Liver (tissue), 9 donors: ENCODE results near the gene UHMK1. TPM values are rescaled to one million over a fixed set of nuclear protein-coding genes. Genes with fewer than 3 reads are reported as not detected.
A peak's percentile ranks its signal among the peaks of the same experiment; 100 is the strongest.

Experiments used
- DNase-seq: peaks from one replicate; pipeline ENCODE4 v3.0.0-alpha.2; 2017; ENCODE audit warnings: low spot score
- H3K27ac ChIP-seq, 2 donors: one replicate each; pipeline ENCODE4 v1.7.0; 2013; ENCODE audit warnings: inconsistent platforms in 2 of 2, low read length in 2 of 2, control low read depth in 1 of 2, low read depth in 1 of 2, mild to moderate bottlenecking in 1 of 2
- H3K27me3 ChIP-seq, 4 donors: one replicate each; pipeline versions ENCODE4 v1.6.1 to v1.7.0; 2013; ENCODE audit warnings: low read length in 3 of 4, inconsistent platforms in 1 of 4, mild to moderate bottlenecking in 1 of 4, moderate library complexity in 1 of 4; ENCODE audit not compliant: control insufficient read depth in 4 of 4, insufficient read depth in 4 of 4
- H3K36me3 ChIP-seq, 4 donors: one replicate each; pipeline versions ENCODE4 v1.6.1 to v1.7.0; 2013; ENCODE audit warnings: low read length in 3 of 4, mild to moderate bottlenecking in 3 of 4, low read depth in 1 of 4, moderate library complexity in 1 of 4; ENCODE audit not compliant: control insufficient read depth in 4 of 4, insufficient read depth in 3 of 4
- H3K4me1 ChIP-seq, 4 donors: one replicate each; pipeline versions ENCODE4 v1.6.1 to v1.7.0; 2013; ENCODE audit warnings: low read length in 3 of 4, mild to moderate bottlenecking in 3 of 4, moderate library complexity in 1 of 4; ENCODE audit not compliant: control insufficient read depth in 4 of 4, insufficient read depth in 4 of 4
- H3K4me3 ChIP-seq, 3 donors: one replicate each; pipeline versions ENCODE4 v1.6.1 to v1.7.0; 2013; ENCODE audit warnings: low read length in 3 of 3, control low read depth in 1 of 3, low read depth in 1 of 3, mild to moderate bottlenecking in 1 of 3
- H3K9ac ChIP-seq, 2 donors: one replicate each; pipeline ENCODE4 v1.7.0; 2013; ENCODE audit warnings: low read length in 2 of 2, mild to moderate bottlenecking in 2 of 2, moderate library complexity in 2 of 2, control low read depth in 1 of 2, low read depth in 1 of 2
- H3K9me3 ChIP-seq, 4 donors: one replicate each; pipeline versions ENCODE4 v1.6.1 to v1.7.0; 2013; ENCODE audit warnings: low read length in 3 of 4; ENCODE audit not compliant: control insufficient read depth in 4 of 4
- ATF3 ChIP-seq: IDR thresholded peaks from 2 replicates; pipeline ENCODE4 v1.6.1; 2016; ENCODE audit warnings: antibody characterized with exemption
- EGR1 ChIP-seq, 2 donors: IDR thresholded peaks; 2 replicates each; pipeline ENCODE4 v1.6.1; 2016 to 2018; ENCODE audit warnings: antibody characterized with exemption in 2 of 2, low read depth in 2 of 2
- FOXA1 ChIP-seq: IDR thresholded peaks from 2 replicates; pipeline ENCODE4 v1.6.1; 2016; ENCODE audit warnings: antibody characterized with exemption
- FOXA2 ChIP-seq: IDR thresholded peaks from 2 replicates; pipeline ENCODE4 v1.6.1; 2016; ENCODE audit warnings: antibody characterized with exemption
- GABPA ChIP-seq, 2 donors: IDR thresholded peaks in 1 of 2; conservative IDR thresholded peaks in 1 of 2; 2 replicates each; pipeline ENCODE4 v1.6.1; 2016; ENCODE audit warnings: antibody characterized with exemption in 2 of 2, mild to moderate bottlenecking in 1 of 2, moderate library complexity in 1 of 2
- HNF4A ChIP-seq, 2 donors: conservative IDR thresholded peaks; 2 replicates each; pipeline ENCODE4 v1.6.1; 2016; ENCODE audit warnings: antibody characterized with exemption in 2 of 2, mild to moderate bottlenecking in 2 of 2
- MAX ChIP-seq: IDR thresholded peaks from 2 replicates; pipeline ENCODE4 v1.6.1; 2016; ENCODE audit warnings: antibody characterized with exemption
- NR2F2 ChIP-seq: IDR thresholded peaks from 2 replicates; pipeline ENCODE4 v1.6.1; 2016; ENCODE audit warnings: antibody characterized with exemption
- RAD21 ChIP-seq, 2 donors: IDR thresholded peaks; 2 replicates each; pipeline ENCODE4 v1.6.1; 2016; ENCODE audit warnings: antibody characterized with exemption in 2 of 2, mild to moderate bottlenecking in 2 of 2
- REST ChIP-seq: IDR thresholded peaks from 2 replicates; pipeline ENCODE4 v1.6.1; 2016; ENCODE audit warnings: antibody characterized with exemption, mild to moderate bottlenecking
- RXRA ChIP-seq, 2 donors: IDR thresholded peaks; 2 replicates each; pipeline ENCODE4 v1.6.1; 2017 to 2018; ENCODE audit warnings: antibody characterized with exemption in 2 of 2, mild to moderate bottlenecking in 1 of 2
- TAF1 ChIP-seq: conservative IDR thresholded peaks from 2 replicates; pipeline ENCODE4 v1.6.1; 2016; ENCODE audit warnings: antibody characterized with exemption, mild to moderate bottlenecking
- YY1 ChIP-seq: IDR thresholded peaks from 2 replicates; pipeline ENCODE4 v1.6.1; 2016; ENCODE audit warnings: antibody characterized with exemption, mild to moderate bottlenecking
- ZBTB33 ChIP-seq: IDR thresholded peaks from 2 replicates; pipeline ENCODE4 v1.6.1; 2016; ENCODE audit warnings: antibody characterized with exemption
- WGBS: extraction: QIAGEN DNeasy Blood & Tissue Kit; methylation state at CpG from one replicate; pipeline ENCODE4 v1.1.7; 2013; 5-methylcytosine and 5-hydroxymethylcytosine counted together
- polyA plus RNA-seq, 2 donors: library from polyadenylated mRNA; stranded (reverse) in 1 of 2; unstranded in 1 of 2; fragments of 200-250 nt in 1 of 2; fragments of >200 nt in 1 of 2; fragmentation: Nextera tagmentation in 1 of 2; extraction: Ambion mirVana in 1 of 2; gene quantifications; one replicate each; pipeline versions ENCODE4 v1.2.1 to v1.2.3, GENCODE V29; 2013 to 2015
- total RNA-seq, 2 donors: library from RNA; depleted of rRNA; stranded (reverse); fragments of >200 nt; gene quantifications; one replicate each; pipeline ENCODE4 v1.2.3, GENCODE V29; 2014
- donor health status: healthy.
- donor health status: healthy.
- donor health status: healthy.
- donor health status: healthy.
- donor health status: healthy.

The UHMK1 gene
- total and polyA plus RNA-seq, 4 donors = 15.8 to 64.3 (median 36.9) TPM

GRCh38 chr1:162498496-162498810, 835 bp downstream of the UHMK1 start:
- peaks cover 2 to 23% (median 15%) of the 10 kb centered on the region in 4 donors for H3K4me1 ChIP-seq
- peaks cover 7 to 17% (median 12%) of the 10 kb centered on the region in 4 donors for H3K36me3 ChIP-seq
- WGBS = under 1% methylated on average over 7 of the region's 7 CpGs
- TF ChIP-seq FOXA2 (no peak), TAF1 (no peak), ZBTB33 (no peak), REST (no peak)
- H3K27me3 ChIP-seq = no peaks in the 10 kb centered on the region
- H3K9me3 ChIP-seq = no peaks in the 10 kb centered on the region
- H3K9ac ChIP-seq = peak overlapping the region; percentile 92 to 99
- no peak for DNase-seq
- peak overlapping the region; percentile 87 to 98 (median 93) for H3K4me3 ChIP-seq
- peak overlapping the region; percentile 79 to 90 for H3K27ac ChIP-seq

GRCh38 chr1:162500805-162501204, 3.2 kb downstream of the UHMK1 start:
- Histone ChIP-seq H3K27me3 (no peaks in the 10 kb centered on the region), H3K4me1 (peaks cover 2 to 23% (median 15%) of the 10 kb centered on the region in 4 donors), H3K36me3 (peaks cover 12 to 37% (median 28%) of the 10 kb centered on the region in 4 donors), H3K9me3 (no peaks in the 10 kb centered on the region), H3K9ac (no peak overlapping the region), H3K27ac (no peak overlapping the region), H3K4me3 (no peak overlapping the region)
- 46% methylated on average over 2 of the region's 2 CpGs for WGBS
- no peak for TF ChIP-seq RAD21 (IDR thresholded peaks at IDR 0.05)
- TF ChIP-seq FOXA1 = no peak
- no peak for TF ChIP-seq FOXA2
- no peak for TF ChIP-seq NR2F2
- TF ChIP-seq ZBTB33 = no peak
- TF ChIP-seq RXRA (IDR thresholded peaks at IDR 0.05) = no peak
- TF ChIP-seq REST = no peak
- no peak for TF ChIP-seq EGR1 (IDR thresholded peaks at IDR 0.05; ENCODE audit: low read depth in 2 of 2)
- no peak for TF ChIP-seq GABPA (IDR thresholded peaks at IDR 0.05 in 1 of 2, conservative IDR thresholded peaks at IDR 0.05 in 1 of 2)
- TF ChIP-seq HNF4A (conservative IDR thresholded peaks at IDR 0.05) = no peak
- TF ChIP-seq YY1 = no peak
- no peak for TF ChIP-seq MAX
- no peak for TF ChIP-seq ATF3
- DNase-seq = no peak
